Measurements from ENCODE around the gene MRPL49.
A peak's percentile ranks its signal among the peaks of the same experiment; 100 is the strongest.

The MRPL49 gene

DNA sequence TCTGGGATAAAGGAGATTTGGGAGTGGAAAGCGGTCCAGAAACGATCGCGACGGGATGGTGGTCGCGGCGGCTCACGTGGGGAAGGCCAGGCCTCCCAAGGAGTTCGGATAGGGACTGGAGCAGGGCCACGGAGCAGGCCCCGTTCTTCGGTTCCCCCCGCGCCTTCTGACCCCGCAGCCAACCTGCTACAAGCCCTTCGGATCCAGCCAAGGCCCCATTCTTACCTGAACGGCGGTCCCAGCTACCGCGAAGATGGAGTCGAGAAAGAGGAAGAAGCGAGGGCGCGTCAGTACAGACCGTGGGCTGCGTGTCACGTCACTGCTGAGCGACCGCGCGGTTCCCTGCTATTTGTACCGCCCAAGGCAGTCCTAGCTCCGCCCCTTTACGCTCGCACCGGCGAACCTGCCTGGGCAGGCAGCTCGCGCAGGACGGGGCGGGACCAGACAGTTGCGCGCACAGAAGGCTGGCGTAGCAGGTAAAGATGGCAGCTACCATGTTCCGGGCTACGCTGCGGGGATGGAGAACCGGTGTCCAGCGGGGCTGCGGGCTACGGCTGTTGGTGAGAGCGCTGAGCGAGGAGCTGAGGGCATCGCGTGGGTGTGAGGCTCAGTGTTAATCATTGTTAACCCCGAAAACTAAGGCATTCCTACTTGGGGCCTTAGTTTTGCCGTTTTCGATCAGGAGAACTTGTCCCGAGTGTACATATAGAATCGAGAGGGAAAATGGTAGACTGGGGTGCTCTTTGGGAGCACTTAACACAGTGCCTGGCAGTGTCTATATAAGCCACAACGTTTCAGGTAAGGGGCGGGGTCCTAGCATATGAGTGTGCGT is at the start of gene MRPL49, which contains the start of gene FAU:
MRPL49 (plus strand) TSS at position 457 of the 832 bp plus-strand sequence; CDS start at position 483, 26 bp downstream.
FAU (minus strand) TSS at position 270 of the 832 bp plus-strand sequence. CDS start 321 bp downstream, outside the sequence.
- no peak for TF ChIP-seq CTCF (conservative IDR thresholded peaks at IDR 0.05)
- H3K27ac ChIP-seq, result peak within 1 kb of the TSS; percentile 100

DNA sequence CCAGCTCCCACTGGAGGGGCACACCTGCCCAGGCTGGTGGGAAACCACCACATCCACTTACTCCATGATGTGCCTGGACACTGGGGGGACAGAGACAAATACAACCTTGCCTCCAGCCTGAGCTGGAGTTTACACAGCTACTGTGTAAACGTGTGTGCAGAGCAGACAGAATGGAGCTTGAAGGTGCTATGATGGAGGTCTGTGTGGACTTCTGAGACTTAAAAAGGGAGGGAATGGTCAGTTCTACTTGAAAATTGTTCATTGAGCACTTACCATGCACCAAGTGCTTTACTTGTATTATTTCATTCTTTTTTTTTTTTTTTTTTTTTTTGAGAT is 49.5 kb upstream of the MRPL49 start:
- no peak overlapping the region for H3K27ac ChIP-seq

DNA sequence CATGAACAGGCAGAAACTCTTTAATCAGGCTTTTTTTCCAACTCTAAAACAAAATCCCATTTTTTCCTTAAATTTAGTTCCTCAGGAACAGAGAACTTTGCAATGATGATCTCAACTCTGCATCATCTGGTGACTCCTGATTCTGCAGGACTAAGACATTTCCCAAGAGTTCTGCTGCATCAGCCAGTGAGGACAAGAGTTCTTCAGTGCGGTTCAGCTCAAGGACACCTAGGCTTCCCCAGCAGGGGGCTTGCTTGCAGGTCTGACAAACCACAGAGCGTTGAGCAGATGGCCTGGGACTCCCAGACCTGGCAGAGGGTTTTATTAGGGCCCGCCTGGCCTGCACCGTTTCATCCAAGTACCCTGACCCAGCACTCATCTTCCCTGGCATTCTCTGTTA is 44.7 kb upstream of the MRPL49 start:
- peak overlapping the region; percentile 41 for H3K27ac ChIP-seq
- TF ChIP-seq CTCF (conservative IDR thresholded peaks at IDR 0.05), result no peak

More for the DNA sequence above, 49.5 kb upstream of the MRPL49 start:
- no peak for TF ChIP-seq CTCF (conservative IDR thresholded peaks at IDR 0.05)

GRCh38 chr11:65078151-65078550 is 44.0 kb upstream of the MRPL49 start:
- peak overlapping the region; percentile 41 for H3K27ac ChIP-seq

DNA sequence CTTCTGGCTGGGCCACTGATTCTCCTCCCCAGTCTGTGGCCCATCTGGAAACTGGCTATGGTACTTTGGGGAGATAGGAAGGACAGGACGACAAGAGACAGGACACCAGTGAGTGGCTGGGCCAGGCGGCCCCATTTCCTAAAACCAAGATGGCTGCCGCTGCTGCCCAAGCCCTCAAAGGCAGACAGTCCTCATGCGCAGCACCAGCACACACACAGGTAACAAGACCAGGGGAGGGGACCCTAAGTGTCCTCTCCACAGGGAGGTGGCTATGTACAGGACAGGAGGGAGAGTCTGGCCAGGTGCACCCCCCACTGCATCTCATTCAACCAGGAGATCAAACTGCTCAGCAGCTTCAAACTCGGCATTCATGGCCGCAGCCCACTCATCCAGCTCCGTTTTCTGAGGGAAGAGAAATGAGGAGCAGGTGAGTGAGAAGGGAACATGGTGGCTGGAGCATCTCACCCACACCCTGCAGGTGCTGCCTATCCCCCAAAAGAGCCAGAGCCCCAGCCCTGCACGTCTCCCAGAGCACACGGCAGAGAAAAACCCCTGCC is 43.3 kb upstream of the MRPL49 start:
- TF ChIP-seq CTCF (conservative IDR thresholded peaks at IDR 0.05), result no peak
- peak overlapping the region; percentile 41 for H3K27ac ChIP-seq

More at GRCh38 chr11:65078151-65078550, 44.0 kb upstream of the MRPL49 start:
- TF ChIP-seq CTCF (conservative IDR thresholded peaks at IDR 0.05), result peak; percentile 98

DNA sequence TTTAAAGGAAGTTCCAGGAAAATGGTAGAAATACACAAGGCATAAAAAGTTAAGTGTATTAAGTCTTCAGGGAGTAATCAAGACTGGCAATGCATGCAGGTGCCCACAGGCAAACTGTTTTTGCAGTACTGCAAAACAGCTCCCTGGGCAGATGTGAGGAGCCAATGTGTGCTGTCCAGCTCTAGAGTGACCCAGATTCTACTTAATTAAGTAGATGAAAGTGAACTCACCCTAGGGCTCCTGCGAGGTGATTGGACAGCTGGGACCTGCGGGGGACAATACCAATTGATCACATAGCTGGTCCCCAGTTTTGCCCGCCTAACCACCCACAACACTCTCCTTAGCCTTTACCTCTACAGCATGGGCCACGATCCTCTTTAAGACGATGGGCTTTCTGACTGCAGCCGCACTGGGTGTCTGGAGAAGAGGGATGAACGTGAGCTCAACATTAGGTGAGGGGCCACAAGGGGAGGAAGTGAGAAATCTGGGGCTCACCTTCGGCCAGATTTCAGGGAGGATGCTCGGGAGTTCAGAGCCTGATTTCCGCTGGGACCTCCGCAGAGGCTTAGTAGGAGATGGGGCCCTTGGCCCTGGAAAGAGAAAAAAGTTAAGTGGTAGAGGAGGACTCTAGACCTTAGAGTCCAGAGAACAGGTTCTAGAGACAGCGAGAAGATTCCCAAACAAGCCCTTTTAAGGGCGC is 38.8 kb upstream of the MRPL49 start:
- no peak for TF ChIP-seq CTCF (conservative IDR thresholded peaks at IDR 0.05)
- H3K27ac ChIP-seq, result peak overlapping the region; percentile 82

Data from VCaP (cell line).